Upper lobe of right lung (tissue), 1 donor: ENCODE results near the gene ZNF106. TPM values are rescaled to one million over a fixed set of nuclear protein-coding genes. Genes with fewer than 3 reads are reported as not detected.

ENCODE experiments used
- ATAC-seq: fragments of 200-7000 bp; cut with Tn5 transposase; one replicate; pipeline ENCODE4 v1.9.1; 2020; ENCODE audit warnings: mild to moderate bottlenecking, moderate library complexity
- DNase-seq: peaks from one replicate; pipeline ENCODE4 v3.0.0-alpha.2; 2020
- H3K27ac ChIP-seq: fragments of 200-600 bp; one replicate; pipeline ENCODE4 v1.8.0; 2022
- H3K27me3 ChIP-seq: fragments of 200-600 bp; one replicate; pipeline ENCODE4 v1.8.0; 2022; ENCODE audit warnings: mild to moderate bottlenecking
- H3K36me3 ChIP-seq: fragments of 200-600 bp; one replicate; pipeline ENCODE4 v1.8.0; 2022
- H3K4me1 ChIP-seq: fragments of 200-600 bp; one replicate; pipeline ENCODE4 v1.8.0; 2022
- H3K4me3 ChIP-seq: fragments of 200-600 bp; one replicate; pipeline ENCODE4 v1.8.0; 2022; ENCODE audit warnings: mild to moderate bottlenecking
- H3K9me3 ChIP-seq: fragments of 200-600 bp; one replicate; pipeline ENCODE4 v1.8.0; 2022
- CTCF ChIP-seq: fragments of 200-600 bp; IDR thresholded peaks from one replicate; pipeline ENCODE4 v1.8.0; 2022; ENCODE audit warnings: antibody characterized with exemption
- intact Hi-C: fragments of 100-400 bp; cut with DNase I; formaldehyde crosslinking; loops from one replicate; pipeline ENCODE4 v1.11.0; 2022
- total RNA-seq: library from RNA; stranded (reverse); fragmentation: NEBNext Ultra II Directional; extraction: Animal tissue kit (Norgen Biotek cat#: 25700); gene quantifications from one replicate; pipeline ENCODE4 v1.2.1, GENCODE V29; 2021
- donor health status: DM: no; HTN: yes; CAD: no; lungs with severe emphysema.

ZNF106 gene
- total RNA-seq, 1 donor from 2014 or later = 118 TPM

GRCh38 chr15:42373274-42373673 is 117.7 kb downstream of the ZNF106 start:
- TF ChIP-seq CTCF = no peak
- ATAC-seq = peak; percentile 13
- Histone ChIP-seq H3K9me3 (no peaks in the 10 kb centered on the region), H3K4me3 (no peak overlapping the region), H3K4me1 (no peaks in the 10 kb centered on the region), H3K36me3 (no peaks in the 10 kb centered on the region), H3K27ac (no peak overlapping the region), H3K27me3 (no peaks in the 10 kb centered on the region)
- intact Hi-C loops = no loop called here
- no peak for DNase-seq

- no peak for TF ChIP-seq CTCF
- no peak for ATAC-seq
- Histone ChIP-seq H3K9me3 (no peaks in the 10 kb centered on the region), H3K27ac (no peak overlapping the region), H3K4me3 (no peak overlapping the region), H3K36me3 (no peaks in the 10 kb centered on the region), H3K27me3 (no peaks in the 10 kb centered on the region), H3K4me1 (no peaks in the 10 kb centered on the region)
- no peak for DNase-seq
- intact Hi-C loops = no loop called here
Observed at GRCh38 chr15:42371096-42371495, 119.8 kb downstream of the ZNF106 start.

GRCh38 chr15:42368096-42368495 is 122.8 kb downstream of the ZNF106 start:
- Histone ChIP-seq H3K27ac (no peak overlapping the region), H3K4me1 (peaks cover 4% of the 10 kb centered on the region), H3K36me3 (peaks cover 5% of the 10 kb centered on the region), H3K9me3 (no peaks in the 10 kb centered on the region), H3K4me3 (no peak overlapping the region), H3K27me3 (no peaks in the 10 kb centered on the region)
- intact Hi-C loops = no loop called here
- no peak for TF ChIP-seq CTCF
- DNase-seq (no peak), ATAC-seq (no peak)

GRCh38 chr15:42367041-42367440 is 123.9 kb downstream of the ZNF106 start:
- no peaks in the 10 kb centered on the region for H3K9me3 ChIP-seq
- no peak overlapping the region for H3K4me3 ChIP-seq
- DNase-seq (no peak), ATAC-seq (peak; percentile 95)
- intact Hi-C loops = no loop called here
- peaks cover 4% of the 10 kb centered on the region for H3K4me1 ChIP-seq
- no peaks in the 10 kb centered on the region for H3K27me3 ChIP-seq
- no peak for TF ChIP-seq CTCF
- no peak overlapping the region for H3K27ac ChIP-seq
- H3K36me3 ChIP-seq = peaks cover 9% of the 10 kb centered on the region

GRCh38 chr15:42365921-42366550 is 124.9 kb downstream of the ZNF106 start:
- H3K36me3 ChIP-seq = peaks cover 9% of the 10 kb centered on the region

More at GRCh38 chr15:42365921-42366550, 124.9 kb downstream of the ZNF106 start:
- Histone ChIP-seq H3K27me3 (no peaks in the 10 kb centered on the region), H3K27ac (no peak overlapping the region), H3K9me3 (no peaks in the 10 kb centered on the region), H3K4me3 (no peak overlapping the region), H3K4me1 (peaks cover 4% of the 10 kb centered on the region)
- intact Hi-C loops = no loop called here
- ATAC-seq = no peak
- no peak for DNase-seq
- TF ChIP-seq CTCF = no peak
